Measurements from ENCODE around the gene STK39.

Gene STK39

DNA sequence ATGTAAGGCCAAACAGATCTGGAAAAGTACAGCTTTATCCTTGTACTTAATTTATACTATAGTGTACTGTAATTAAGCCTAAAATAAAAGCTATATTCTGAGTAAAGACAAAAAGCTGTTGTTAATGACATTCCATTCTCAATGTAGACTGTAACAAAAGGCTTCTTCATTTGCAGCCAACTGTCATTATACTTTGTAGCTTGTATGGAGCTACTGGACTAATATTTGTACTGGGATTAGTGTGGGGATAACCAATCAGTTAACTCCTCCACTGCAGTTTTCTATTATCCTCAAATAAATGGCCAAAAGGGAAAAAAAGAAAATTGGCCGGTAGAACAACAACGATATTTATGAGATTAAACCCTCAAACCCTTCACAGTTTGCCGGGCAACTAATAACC lies 66.5 kb downstream of the STK39 start:
- DNase-seq, result peak; percentile 96

DNA sequence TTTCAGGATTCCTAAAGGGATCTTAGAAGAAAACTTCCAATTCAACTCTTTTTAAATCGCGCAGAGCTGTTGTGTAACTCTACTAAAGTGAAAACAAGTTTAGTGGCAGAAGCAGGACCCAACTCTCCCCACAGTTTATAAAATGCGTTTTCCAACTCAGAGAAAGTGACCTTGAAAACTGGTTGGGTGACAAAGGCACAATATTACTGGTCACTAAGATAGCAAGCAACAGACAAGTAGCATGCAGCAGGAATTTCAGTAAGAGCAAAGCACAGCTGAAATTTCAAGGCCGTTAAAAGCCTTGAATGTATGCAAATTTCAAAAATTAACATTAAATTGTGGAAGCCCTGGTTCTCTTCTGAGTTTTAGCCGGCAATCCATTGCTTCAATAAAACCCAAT lies 66.9 kb downstream of the STK39 start:
- peak; percentile 96 for DNase-seq

DNA sequence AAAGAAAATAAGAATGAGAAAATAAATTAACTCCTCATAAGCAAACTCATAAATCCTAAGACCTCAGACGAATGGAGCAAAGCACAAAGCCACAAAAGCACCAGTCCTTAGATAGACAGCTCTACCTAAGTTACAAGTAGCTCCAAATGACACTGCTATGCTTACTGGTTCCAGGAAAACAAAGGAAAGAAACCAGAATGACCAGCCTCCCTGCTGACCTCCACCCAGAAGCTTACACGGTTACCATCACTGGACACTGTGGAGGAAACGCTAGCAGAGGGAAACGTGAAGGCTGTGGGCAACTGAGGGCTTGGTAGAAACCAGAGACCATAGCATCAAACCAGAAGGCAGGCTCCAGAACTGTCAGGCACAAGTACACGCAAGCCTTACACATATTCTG lies 67.8 kb downstream of the STK39 start:
- peak; percentile 23 for DNase-seq

DNA sequence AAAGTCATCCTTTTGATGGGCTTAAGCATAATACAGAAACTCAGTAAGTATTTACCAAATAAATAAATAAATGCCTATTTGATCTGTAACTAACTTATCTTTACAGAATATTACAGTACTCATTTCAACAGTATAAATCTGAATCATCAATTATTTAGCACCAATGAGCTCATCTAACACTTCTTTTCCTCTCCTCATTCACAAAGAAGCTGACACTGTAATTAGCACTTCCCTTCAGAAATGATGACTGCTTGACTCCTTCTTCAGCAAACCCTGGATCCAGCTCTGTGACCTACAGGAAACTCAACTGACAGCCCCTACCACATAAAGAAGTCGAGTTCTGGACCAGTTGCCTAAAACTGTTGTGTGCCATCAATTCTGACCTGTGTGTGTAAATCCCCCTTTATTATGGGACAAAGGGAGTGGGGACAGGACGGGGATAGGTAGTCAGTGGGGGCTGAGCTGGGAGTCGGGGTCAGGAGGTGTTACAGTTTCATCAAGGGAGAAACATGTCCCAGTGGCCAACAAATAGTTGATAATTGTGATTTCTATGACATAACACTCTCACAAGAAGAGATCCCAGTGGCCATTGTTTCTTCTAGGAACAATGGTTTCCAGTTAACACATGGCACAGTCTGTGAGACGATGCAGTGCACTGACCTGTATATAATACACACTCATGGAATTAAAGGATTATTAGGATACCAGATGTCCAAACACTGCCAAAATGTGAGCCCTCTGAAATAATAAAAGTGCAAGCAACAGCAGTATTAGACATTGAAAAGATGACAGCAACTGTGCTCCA lies 68.7 kb downstream of the STK39 start:
- DNase-seq, result no peak

DNA sequence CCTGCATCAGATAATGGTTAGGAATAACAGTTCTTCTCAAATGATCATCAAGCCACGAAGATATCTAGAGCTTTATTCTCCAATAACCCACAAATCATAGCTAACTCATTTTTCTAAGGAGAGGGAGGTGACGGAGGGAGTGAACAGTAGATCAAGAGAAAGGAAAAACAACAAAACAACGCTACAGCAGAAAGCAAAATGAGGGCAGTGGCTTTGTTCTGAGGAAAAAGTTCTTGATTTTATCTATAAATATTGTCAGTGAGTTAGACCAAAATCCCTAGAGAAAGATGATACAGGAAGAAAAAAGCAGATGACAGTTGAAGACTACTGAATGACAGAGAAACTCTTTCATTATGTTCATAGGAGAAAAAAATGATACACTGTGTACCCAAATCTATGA lies 71.0 kb downstream of the STK39 start:
- DNase-seq, result no peak

DNA sequence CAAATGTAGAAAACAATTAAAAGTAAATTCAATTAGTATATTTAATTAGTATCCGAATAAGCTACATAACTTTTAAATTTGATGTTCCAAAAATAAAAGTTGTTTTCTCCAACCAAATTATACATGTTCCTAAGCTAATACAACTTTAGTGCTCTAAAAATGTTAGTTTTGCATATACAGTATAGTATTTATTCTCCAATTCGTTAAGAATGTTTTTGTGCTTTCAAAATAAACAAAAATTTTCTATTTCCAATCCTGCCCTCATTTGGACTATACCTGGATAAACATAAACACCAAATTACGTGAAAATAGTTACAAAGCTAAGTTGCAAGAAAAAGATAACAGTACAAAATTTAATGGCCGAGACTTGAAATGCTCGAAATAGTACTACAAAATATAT lies 71.9 kb downstream of the STK39 start:
- DNase-seq, result no peak

DNA sequence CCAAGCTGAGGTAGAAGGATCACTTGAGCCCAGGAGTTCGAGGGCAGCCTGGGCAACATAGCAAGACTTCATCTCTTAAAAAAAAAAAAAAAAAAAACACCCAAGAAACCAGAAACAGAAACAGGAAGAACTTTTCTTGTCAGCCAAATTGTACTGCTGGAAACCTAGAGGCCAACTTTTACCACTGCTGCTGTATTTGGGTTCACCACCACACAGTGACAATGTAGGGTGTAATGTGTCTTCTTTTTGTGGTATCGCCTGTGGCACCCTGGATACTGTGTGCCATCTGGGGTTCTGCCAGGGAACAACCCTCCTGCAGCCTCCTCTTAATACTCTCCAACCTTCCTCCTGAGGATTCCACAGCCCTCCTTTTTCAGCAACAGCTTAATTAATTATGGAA lies 72.6 kb downstream of the STK39 start:
- no peak for DNase-seq

DNA sequence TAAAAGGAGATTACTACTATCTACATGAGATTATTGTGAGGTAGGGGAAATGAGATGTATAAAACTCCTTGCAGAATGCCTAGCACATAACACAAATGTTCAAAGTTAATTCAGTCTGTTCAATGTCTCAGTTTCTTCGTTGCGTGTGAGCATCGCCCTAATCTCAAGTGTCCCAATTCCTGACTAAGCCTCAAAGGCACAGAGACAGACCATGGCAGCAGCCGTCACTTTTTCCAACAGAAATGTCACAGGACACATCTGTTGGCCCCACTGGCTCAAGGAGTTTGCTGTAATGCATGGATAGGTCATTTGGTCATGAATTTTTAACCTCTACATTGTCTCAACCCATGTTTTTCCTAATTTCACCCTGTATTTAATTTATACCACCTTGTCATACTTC lies 75.3 kb downstream of the STK39 start:
- no peak for DNase-seq

DNA sequence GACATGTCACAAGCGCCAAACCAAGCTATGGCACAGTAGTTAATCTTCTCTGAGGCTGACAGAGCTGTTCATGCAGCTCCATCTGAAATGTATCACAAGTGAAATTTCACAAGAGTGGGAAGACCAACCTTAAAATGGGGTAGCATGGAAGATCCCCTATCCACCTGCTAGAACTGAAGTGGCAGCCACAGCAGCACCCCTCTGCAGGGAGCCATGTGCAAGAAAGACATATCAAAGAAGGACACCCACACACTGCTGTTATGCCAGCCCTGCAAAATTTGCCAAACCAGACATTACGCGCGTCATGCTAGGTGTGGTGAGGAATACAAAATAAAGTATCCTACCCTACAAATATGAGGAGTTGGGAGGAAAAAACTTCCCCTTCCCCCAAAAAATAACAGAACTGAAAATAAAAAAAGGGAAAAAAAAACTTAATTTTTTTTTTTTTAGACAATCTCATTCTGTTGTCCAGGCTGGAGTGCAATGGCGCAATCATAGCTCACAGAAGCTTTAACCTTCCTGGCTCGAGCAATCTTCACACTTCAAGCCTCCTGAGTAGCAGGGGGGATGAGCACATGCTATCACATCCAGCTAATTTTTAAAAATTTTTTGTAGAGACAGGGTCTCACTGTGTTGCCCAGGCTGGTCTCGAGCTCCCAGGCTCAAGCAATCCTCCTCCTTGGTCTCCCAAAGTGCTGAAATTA lies 76.2 kb downstream of the STK39 start:
- no peak for DNase-seq

DNA sequence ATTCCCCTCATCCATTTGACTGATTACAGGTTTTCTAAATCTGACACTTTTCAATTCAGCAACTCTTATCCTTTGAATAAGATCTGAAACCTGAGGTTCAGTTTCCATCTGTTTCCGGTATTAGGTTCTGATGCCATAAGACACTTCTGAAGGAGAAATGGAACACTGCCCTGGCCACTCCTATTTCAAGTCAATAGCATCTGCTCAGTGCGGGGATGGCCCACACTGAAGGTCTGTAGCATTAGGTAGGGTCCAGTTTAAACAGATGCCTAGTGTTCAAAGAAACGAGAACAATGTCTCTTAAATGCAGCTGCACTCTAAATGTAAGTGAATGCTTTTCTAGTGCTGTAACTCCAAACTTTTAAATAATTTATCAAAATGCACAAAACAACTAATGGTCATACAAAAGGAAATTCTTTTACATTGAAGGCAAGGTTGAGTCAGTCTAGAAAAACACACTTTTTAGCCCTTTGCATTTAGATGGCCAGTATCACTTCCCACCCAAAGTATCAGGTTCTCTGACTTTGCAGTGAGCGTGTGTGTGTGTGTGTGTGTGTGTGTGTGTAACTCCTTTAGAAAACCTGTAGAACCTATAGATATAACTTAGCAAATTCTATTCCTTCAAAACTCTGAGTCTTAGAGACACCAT lies 78.2 kb downstream of the STK39 start:
- DNase-seq, result no peak

DNA sequence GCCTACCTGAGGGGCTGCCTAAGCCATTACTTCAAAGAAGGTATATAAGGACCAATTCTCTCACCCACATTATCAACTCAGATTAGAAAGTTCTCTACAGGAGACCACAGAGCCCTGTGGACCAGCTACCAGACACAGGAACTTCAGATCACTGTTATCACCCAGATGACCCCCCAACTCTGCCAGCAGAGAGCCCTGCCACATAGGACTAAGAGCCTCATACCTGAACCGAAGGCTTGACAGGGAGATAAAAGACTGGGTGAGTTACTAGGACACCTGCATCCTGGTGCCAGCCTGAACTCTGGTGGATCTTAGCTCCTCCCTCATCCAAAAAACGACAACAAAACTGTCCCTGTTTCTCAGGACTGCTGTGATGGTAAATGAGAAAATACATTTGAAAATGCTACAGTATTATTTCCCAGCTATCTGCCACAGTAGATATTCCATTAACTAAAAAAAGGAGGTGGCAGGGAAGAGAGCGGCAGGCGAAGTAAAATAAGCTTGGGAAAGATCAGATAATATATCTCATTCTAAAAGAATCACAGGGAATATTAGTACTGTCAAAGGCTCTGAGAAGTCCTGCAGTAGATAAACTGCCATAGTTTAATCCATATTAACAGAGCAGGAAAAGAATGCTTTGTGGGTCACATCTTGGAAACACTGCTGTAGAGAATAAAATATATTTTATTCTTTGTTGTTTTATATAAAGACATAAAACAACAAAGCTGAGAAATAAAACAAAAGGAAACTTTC lies 79.7 kb downstream of the STK39 start:
- DNase-seq, result no peak

DNA sequence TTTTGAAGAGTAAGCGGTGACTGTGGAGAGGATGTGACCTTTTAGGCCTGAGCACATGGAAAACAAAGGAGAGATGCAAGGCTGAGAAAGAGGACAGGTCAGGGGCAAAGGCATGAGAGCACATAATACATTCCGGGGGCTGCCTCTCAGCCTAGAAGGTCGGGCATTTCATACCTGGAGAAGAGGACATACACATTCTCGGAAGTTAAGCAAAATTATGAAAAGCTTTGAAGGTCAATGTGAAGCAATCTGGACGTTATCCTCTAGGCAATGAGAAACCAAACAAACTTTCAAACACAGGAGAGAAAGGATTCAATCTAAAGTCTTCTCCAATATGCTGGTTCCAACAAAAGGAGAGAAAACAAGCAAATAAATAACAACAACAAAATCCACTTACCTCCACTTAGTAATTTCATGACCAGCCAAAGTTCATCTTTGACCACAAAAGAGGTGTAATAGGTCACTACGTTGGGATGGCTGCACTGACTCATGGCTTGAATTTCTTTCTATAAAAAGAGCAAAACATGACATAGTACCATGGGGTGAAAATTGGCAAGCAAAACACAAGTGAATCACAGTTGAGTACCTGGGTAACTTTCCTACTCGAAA lies 80.4 kb downstream of the STK39 start:
- no peak for DNase-seq

DNA sequence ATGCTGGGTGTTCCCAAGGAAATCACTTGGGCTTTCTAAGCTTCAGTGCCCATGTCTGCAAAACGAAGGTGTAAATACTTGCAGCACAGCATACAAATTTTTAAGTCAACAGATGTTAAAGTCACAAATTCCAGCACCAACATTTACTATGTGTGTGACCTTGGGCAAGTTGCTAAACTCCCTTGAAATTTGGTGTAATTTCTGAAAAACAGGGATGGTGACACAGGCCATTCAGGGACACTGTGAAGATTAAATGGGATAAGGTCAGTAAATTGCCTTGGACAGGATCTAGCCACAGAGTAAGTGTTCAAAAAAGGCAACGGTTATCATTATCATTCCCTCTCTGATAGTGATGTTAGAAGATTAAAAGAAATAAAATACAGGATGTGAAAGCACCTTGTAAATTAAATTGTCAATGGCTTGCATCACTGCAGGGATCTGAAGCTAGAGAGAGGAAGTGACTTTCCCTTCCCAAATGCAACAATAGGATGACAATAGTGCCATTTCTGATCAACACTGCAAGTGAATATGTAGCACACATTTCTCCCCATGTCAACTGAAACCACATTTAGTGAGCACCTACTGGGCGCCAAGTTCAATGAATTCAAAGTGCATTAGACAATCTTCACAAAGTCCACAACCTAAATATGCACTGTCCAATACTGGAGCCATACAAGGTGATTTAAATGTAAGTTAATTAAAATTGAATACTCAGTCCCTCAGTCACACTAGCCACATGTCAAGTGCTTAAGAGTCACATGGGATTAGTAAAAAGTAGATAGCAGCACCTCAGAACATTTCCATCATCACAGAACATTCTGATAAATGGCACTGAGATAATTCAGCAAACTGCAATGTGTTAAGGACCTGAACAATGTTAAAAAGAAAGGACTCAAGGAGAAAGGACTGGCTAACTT lies 81.2 kb downstream of the STK39 start:
- DNase-seq, result no peak

DNA sequence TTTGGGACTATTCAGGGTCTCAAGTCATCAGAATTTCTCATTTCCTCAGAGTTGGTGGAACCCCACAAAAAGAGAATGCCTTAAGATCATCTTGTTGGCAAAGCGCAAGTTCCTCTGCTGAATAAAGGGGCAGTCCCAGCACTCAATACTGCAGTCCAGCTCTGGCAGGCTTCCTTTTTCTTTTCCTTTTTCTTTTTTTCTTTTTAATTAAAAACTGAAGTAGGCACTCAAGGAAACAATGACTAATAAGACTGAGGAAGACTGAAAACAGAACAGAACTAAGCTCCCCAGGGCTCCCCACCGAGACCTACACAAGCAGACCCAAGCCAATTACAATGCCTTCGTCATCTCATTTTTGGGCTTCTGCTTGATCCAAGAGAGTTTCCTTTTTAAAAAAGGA lies 82.0 kb downstream of the STK39 start:
- DNase-seq, result no peak

DNA sequence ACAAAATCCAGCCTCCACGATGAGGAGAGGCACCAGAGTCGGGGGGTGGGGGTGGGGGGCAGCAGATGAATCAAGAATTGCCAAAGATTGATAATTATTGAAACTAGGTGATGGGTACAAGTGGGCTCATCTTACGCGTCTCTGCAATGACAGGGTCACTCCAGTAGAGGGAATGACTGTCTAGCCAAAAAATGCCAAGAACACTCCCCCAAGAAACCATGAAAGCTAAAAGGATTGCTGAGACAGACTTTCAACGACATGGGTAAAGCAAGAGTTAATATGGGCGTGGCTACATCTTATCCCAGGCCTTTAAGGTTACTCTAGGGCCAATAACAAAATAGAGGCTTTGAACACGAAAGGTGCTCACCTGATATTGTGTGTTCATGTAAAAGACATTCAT lies 86.5 kb downstream of the STK39 start:
- no peak for DNase-seq

DNA sequence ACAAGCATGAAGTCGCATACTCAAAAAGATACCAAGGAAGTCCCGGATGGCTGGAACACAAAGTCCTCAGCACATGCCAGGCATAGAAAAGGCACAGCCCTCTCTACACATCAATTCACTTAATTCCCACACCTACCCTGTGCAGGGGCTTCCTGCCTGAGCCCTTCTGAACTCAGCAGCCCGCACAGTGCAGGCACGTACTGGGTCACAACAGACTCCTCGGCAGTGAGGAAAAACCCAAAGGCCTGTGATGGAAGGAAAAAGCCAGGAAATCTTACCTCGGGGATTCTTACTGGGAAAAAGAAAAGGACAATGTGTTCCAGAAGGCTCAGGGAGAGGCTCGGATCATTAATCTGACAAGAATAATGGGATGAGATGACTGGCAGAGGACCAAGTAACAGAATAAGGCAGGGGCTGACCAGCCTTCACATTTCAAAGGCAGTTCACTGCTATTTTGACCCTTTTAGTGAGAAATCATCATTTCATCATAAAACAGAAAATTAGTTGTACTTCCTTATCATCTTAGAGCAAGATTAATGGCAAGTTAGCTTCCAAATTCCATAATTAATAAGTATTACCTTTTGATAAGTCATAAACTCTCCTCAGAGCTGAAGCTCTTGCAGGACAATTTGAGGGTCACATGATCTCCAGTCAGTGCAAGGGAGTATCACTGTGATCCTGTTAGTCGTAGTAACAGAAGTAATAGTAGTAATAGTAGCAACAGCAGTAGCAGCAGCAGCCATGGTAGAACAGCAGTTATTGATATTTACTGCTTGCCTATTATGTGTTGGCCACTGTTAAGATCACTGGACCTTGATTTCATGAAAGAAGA lies 87.4 kb downstream of the STK39 start:
- no peak for DNase-seq

DNA sequence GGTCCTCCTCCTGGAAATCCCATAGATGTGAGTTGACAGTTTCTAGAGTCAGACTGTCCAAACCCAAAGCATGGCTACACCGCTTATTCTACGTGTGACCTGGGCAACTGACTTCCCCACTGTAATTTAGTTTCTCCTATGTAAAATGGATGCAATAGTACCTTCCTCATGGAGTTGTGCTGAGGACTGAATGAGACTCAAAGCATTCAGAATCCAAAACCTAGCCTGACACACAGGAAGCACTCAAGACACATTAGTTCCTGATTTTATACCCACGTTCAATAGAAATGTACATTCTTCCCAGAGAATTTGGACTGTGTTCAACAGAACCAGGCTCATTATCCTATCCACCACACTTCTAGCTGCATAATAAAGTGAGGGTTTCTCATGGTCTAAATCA lies 88.8 kb downstream of the STK39 start:
- no peak for DNase-seq

DNA sequence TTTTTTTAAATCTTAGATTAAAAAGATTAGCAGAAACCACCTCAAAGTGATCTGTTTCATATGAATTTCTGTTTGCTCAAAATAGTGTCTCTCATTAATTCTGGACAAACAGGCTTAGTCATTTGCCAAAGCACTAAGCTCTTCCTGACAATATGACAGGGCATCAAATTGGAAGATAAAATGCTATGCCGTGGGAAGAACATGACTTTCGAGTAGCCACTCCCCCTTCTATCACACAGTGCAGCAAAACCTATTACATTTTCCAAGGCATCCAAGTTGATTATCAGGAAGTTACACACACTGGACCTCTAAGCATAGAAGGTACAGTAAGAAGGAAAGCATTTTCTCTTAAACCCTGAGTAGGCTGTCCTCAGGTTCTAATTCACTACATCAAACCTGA lies 89.5 kb downstream of the STK39 start:
- DNase-seq, result no peak

DNA sequence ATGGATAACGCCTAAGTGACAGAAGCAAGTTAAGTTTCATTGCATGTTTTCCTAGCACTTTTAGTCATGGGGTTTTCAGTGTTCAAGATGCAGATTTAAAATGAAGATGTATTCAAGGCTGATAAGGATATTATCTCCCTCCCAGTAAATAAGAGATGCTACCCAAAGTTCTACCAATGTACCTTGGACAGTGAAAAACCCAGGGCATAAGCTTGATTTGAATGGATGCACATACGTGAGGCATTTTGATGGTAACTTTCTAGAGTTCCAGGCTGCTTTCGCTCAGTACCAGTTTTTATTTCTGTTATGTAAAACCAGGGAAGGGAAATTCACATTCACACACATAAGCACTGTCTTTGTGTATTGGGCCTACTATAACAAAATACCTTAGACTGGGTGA lies 90.3 kb downstream of the STK39 start:
- no peak for DNase-seq

DNA sequence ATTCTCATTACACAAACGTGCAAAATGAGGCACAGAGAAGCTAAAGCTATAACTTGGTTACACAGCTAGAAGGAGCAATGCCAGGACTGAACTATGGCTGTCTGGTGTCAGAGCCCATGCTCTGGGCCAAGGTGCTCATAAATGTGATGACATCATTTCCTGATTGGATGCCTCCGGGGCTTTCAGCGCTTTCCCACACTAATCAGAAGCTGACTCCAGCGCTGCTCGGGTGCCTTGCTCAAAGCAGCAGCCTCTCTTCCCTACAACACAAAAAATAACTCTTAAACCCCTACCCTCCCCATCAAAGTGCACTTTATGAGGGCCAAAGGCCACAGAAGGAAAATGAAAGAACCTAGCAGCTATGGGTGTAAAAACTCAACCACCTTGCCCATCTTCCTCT lies 90.7 kb downstream of the STK39 start:
- DNase-seq, result no peak

DNA sequence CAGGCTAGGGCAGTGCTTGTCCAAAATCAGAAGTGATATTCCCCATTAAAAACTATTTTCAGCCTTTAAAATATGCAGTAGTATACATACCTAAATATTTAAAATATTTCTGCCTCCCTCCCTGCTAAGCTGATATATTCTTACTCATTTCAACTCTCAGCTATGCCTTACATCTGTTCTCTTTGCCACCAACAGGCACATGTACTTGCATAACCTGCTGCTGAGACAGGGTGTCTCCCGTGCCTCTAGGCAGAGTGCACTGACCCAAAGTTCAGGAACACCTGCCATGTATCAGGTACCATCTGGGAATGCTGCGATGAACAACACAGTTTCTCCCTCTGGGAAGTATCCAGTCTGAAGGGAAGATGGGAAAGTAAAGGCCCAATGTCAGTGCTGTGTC lies 91.7 kb downstream of the STK39 start:
- no peak for DNase-seq
